ENCODE results near the gene MFAP2. TPM values are rescaled to one million over a fixed set of nuclear protein-coding genes. Genes with fewer than 3 reads are reported as not detected.

Gene MFAP2
- total and polyA plus RNA-seq, 2 of the 8 experiments (the other 6 are each of a cell fraction or from before 2014, with no cell fraction given): 172 to 326 TPM

DNA sequence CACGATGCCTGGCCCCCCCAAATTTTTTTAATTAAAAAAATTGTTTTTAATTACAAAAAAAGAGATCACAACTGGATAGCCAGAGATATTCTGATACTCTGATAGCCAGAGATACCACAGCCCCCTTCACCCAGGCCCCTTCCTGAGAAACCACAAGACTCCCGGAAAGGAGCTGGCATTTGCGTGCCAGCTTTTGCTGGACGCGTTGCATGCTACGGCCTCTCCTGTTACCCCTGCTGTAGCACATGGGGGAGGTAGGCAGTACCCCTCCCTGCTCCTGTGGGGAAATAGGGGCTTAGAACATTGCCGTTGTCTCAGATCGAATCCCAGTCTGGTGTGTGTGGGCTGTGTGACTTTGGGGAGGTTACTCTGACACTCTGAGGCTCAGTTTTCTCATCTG lies 22.7 kb downstream of the MFAP2 start:
- DNase-seq (ENCODE audit: low read depth in 1 of 2, low spot score in 2 of 2) (no peak), FAIRE-seq (no peak)
- Histone ChIP-seq H3K27me3 (replicated peaks in 1 of 4; ENCODE audit: control insufficient read depth in 3 of 4, extremely low read depth in 1 of 4, insufficient read depth in 3 of 4, low read length in 3 of 4) (no peaks in the 10 kb centered on the region), H3K4me1 (replicated peaks in 1 of 4; ENCODE audit: control insufficient read depth in 3 of 4, insufficient read depth in 4 of 4, low read length in 3 of 4) (no peaks in the 10 kb centered on the region), H3K14ac (ENCODE audit: insufficient read length) (no peak overlapping the region), H2BK5ac (ENCODE audit: low read depth, low read length) (no peak overlapping the region), H3K4me3 (ENCODE audit: extremely low read depth in 1 of 4, insufficient read depth in 2 of 4, low read depth in 3 of 4, low read length in 4 of 4) (no peak overlapping the region), H2AFZ (ENCODE audit: low read length) (no peak overlapping the region), H2BK20ac (ENCODE audit: low read length) (no peak overlapping the region), H3K56ac (replicated peaks; ENCODE audit: insufficient read length, low read depth, low read length) (no peak overlapping the region), H2BK120ac (replicated peaks; ENCODE audit: low read depth, low read length) (no peak overlapping the region), H2BK15ac (ENCODE audit: low read length) (no peak overlapping the region), H3K23ac (ENCODE audit: insufficient read length) (no peak overlapping the region), H2AK5ac (ENCODE audit: low read depth, low read length) (no peak overlapping the region), H2BK12ac (ENCODE audit: low read depth, low read length) (no peak overlapping the region), H3K4me2 (ENCODE audit: insufficient read depth in 1 of 2, low read depth in 2 of 2, low read length in 2 of 2) (no peak overlapping the region), H3K79me1 (ENCODE audit: low read depth, low read length) (no peaks in the 10 kb centered on the region), H3K36me3 (ENCODE audit: control insufficient read depth in 2 of 4, insufficient read depth in 4 of 4, low read length in 3 of 4) (peaks cover 4 to 35% (median 19%) of the 10 kb centered on the region in 4 experiments; a peak in 7 of 8 replicates), H3K23me2 (ENCODE audit: low read depth, low read length) (no peaks in the 10 kb centered on the region), H4K20me1 (replicated peaks in 1 of 2; ENCODE audit: control insufficient read depth in 1 of 2, insufficient read depth in 2 of 2, low read length in 2 of 2) (peaks cover 0 to 4% of the 10 kb centered on the region in 2 experiments), H4K91ac (replicated peaks; ENCODE audit: insufficient read length, low read length) (no peak overlapping the region), H4K5ac (ENCODE audit: insufficient read length, low read depth, low read length) (no peak overlapping the region), H3K27ac (ENCODE audit: low read depth, low read length) (no peak overlapping the region), H3K4ac (replicated peaks; ENCODE audit: insufficient read length, low read depth, low read length) (no peak overlapping the region), H3K79me2 (ENCODE audit: control insufficient read depth in 1 of 2, insufficient read depth in 2 of 2, low read length in 2 of 2) (no peaks in the 10 kb centered on the region), H4K8ac (ENCODE audit: extremely low read depth, insufficient read depth, low read length) (no peak overlapping the region), H3K18ac (ENCODE audit: extremely low read depth, low read length) (no peak overlapping the region), H3K9ac (replicated peaks in 1 of 4; ENCODE audit: extremely low read depth in 1 of 4, low read depth in 3 of 4, low read length in 3 of 4) (no peak overlapping the region), H3K9me3 (ENCODE audit: insufficient read depth in 2 of 2, low read depth in 1 of 2, low read length in 1 of 2) (no peaks in the 10 kb centered on the region)
- ChIA-PET POLR2A (ENCODE audit: partially characterized antibody) (no interaction called here), CTCF (ENCODE audit: partially characterized antibody) (interaction anchor here (0.6 to 10.2 kb wide), 7 partner anchors 14 to 89 kb away, joined by 3 to 95 read pairs (median 5); no protein-coding TSS in a partner anchor)
- 95% methylated on average over 8 of the region's 8 CpGs; no CpG with 5 or more reads in 1 of the 2 experiments for whole genome bisulfite sequencing, 2 experiments (ENCODE audit: extremely low coverage in 1 of 2, insufficient coverage in 1 of 2, insufficient read length in 1 of 2, insufficient replicate concordance in 2 of 2, low coverage in 1 of 2, low lambda C conversion rate in 2 of 2, missing lambda C conversion rate in 1 of 2)
- TF ChIP-seq E2F6 (IDR thresholded peaks at IDR 0.05) (no peak), YY1 (IDR thresholded peaks at IDR 0.05; ENCODE audit: low read depth, low read length) (no peak), RXRA (IDR thresholded peaks at IDR 0.05; ENCODE audit: insufficient read depth, low read depth, low read length) (no peak), EZH2 (IDR thresholded peaks at IDR 0.05; ENCODE audit: low read depth, low read length, severe bottlenecking) (no peak), SP1 (IDR thresholded peaks at IDR 0.05; ENCODE audit: low read depth, low read length) (no peak), MAFK (IDR thresholded peaks at IDR 0.05; ENCODE audit: low read depth, low read length) (no peak), RNF2 (IDR thresholded peaks at IDR 0.05; ENCODE audit: borderline replicate concordance, low read depth, low read length, missing control alignments, poor library complexity, severe bottlenecking) (no peak), JUN (IDR thresholded peaks at IDR 0.05; ENCODE audit: low read depth, low read length) (no peak), FOSL1 (IDR thresholded peaks at IDR 0.05; ENCODE audit: insufficient read depth, low read depth, low read length) (no peak), CEBPB (IDR thresholded peaks at IDR 0.05; ENCODE audit: low read depth, low read length) (no peak), HDAC2 (IDR thresholded peaks at IDR 0.05; ENCODE audit: borderline replicate concordance in 1 of 2, low read depth in 2 of 2, low read length in 2 of 2) (no peak), SIRT6 (IDR thresholded peaks at IDR 0.05; ENCODE audit: low read length) (no peak), MAX (IDR thresholded peaks at IDR 0.05) (no peak)
